ENCODE measurements around the gene C6orf136.

C6orf136 gene
- total RNA-seq, result 10.6 to 20.0 (median 16.3) reads per million in 4 experiments

GRCh38 chr6:30646450-30647241 is at the start of gene C6orf136:
Gene C6orf136 (plus strand): TSS chr6:30647133. CDS start chr6:30647232, 99 bp downstream.
- peak; percentile 90 for DNase-seq

GRCh38 chr6:30597315-30598144 is 49.4 kb upstream of the C6orf136 start:
- DNase-seq, result peak; percentile 73

GRCh38 chr6:30598912-30599624 is 47.9 kb upstream of the C6orf136 start:
- DNase-seq, result no peak

- no peak for DNase-seq
Observed at GRCh38 chr6:30599625-30600324, 47.2 kb upstream of the C6orf136 start.

- no peak for DNase-seq
Observed at GRCh38 chr6:30600451-30600961, 46.4 kb upstream of the C6orf136 start.

- no peak for DNase-seq
Observed at GRCh38 chr6:30601436-30601814, 45.5 kb upstream of the C6orf136 start.

GRCh38 chr6:30601815-30602641 is 44.9 kb upstream of the C6orf136 start:
- DNase-seq, result no peak

- DNase-seq, result no peak
Observed at GRCh38 chr6:30603961-30604360, 43.0 kb upstream of the C6orf136 start.

- DNase-seq, result no peak
Observed at GRCh38 chr6:30610065-30610464, 36.9 kb upstream of the C6orf136 start.

- no peak for DNase-seq
Observed at GRCh38 chr6:30611150-30611855, 35.6 kb upstream of the C6orf136 start.

- DNase-seq, result no peak
Observed at GRCh38 chr6:30611856-30612194, 35.1 kb upstream of the C6orf136 start.

- DNase-seq, result no peak
Observed at GRCh38 chr6:30612213-30612612, 34.7 kb upstream of the C6orf136 start.

GRCh38 chr6:30612687-30613248 is 34.2 kb upstream of the C6orf136 start:
- DNase-seq, result no peak

GRCh38 chr6:30613251-30614043 is 33.5 kb upstream of the C6orf136 start:
- DNase-seq, result no peak

GRCh38 chr6:30614044-30614842 is 32.7 kb upstream of the C6orf136 start:
- no peak for DNase-seq

GRCh38 chr6:30614843-30615218 is 32.1 kb upstream of the C6orf136 start:
- peak; percentile 74 for DNase-seq

GRCh38 chr6:30615219-30615957 is 31.5 kb upstream of the C6orf136 start:
- peak; percentile 16 for DNase-seq
